Measurements from ENCODE around the gene PAN3. TPM values are rescaled to one million over a fixed set of nuclear protein-coding genes. Genes with fewer than 3 reads are reported as not detected.
A peak's percentile ranks its signal among the peaks of the same experiment; 100 is the strongest.

PAN3 gene
- total and polyA plus RNA-seq, 2 experiments from 2014 or later, result 27.4 to 58.2 TPM

- TF ChIP-seq EZH2 (IDR thresholded peaks at IDR 0.05; ENCODE audit: low read depth, unreplicated experiment) (no peak), ZNF114 (CRISPR knock-in tag; IDR thresholded peaks at IDR 0.05) (no peak), POLR2AphosphoS5 (IDR thresholded peaks at IDR 0.05; ENCODE audit: low read depth) (no peak), STAT1 (IDR thresholded peaks at IDR 0.05; ENCODE audit: unreplicated experiment) (no peak)
Measured at GRCh38 chr13:28145049-28145448, 6.7 kb downstream of the PAN3 start (continued).

- no peaks in the 10 kb centered on the region for H3K27me3 Mint-ChIP-seq (ENCODE audit: insufficient read depth, low read depth, poor library complexity)
- H3K4me1 Mint-ChIP-seq, result peaks cover 12% of the 10 kb centered on the region; the same call in 2 of the 3 replicates
Measured at GRCh38 chr13:28147495-28147894, 9.2 kb downstream of the PAN3 start.

More at GRCh38 chr13:28147495-28147894, 9.2 kb downstream of the PAN3 start:
- H3F3A ChIP-seq (replicated peaks; ENCODE audit: low read depth), result no peaks in the 10 kb centered on the region
- 0 out of 2 replicates have a peak overlapping the region, but pooled peaks have one; percentile 67 for H3K27ac Mint-ChIP-seq
- H3K36me3 Mint-ChIP-seq (ENCODE audit: low read depth), result peaks cover 11% of the 10 kb centered on the region; the same call in 2 of the 3 replicates
- H2AFZ ChIP-seq, result no peak overlapping the region
- TF ChIP-seq EZH2phosphoT487 (IDR thresholded peaks at IDR 0.05; ENCODE audit: unreplicated experiment), result no peak
- TF ChIP-seq CTCF (conservative IDR thresholded peaks at IDR 0.05; ENCODE audit: low read depth in 2 of 2), result no peak
- no peak for TF ChIP-seq CREB1 (CRISPR knock-in tag; IDR thresholded peaks at IDR 0.05; ENCODE audit: low read depth)
- no peak for TF ChIP-seq POLR2AphosphoS5 (IDR thresholded peaks at IDR 0.05; ENCODE audit: low read depth)
- no peak for TF ChIP-seq ZNF462 (CRISPR knock-in tag; IDR thresholded peaks at IDR 0.05)
- TF ChIP-seq JUNB (IDR thresholded peaks at IDR 0.05; ENCODE audit: unreplicated experiment), result no peak
- TF ChIP-seq REST (IDR thresholded peaks at IDR 0.05; ENCODE audit: unreplicated experiment), result no peak
- no peaks in the 10 kb centered on the region for H3K27me3 ChIP-seq (ENCODE audit: insufficient read depth)
- H3K36me3 ChIP-seq (ENCODE audit: insufficient read depth), result no peaks in the 10 kb centered on the region
- H3K27ac ChIP-seq (ENCODE audit: low read depth), result no peak overlapping the region
- ATAC-seq, result no peak; the same call in 2 of the 3 replicates
- H3K4me3 Mint-ChIP-seq, result no peak overlapping the region
- H3K4me2 ChIP-seq, result no peak overlapping the region
- H3K79me2 ChIP-seq (replicated peaks; ENCODE audit: insufficient read depth), result peaks cover 100% of the 10 kb centered on the region
- H3K4me3 ChIP-seq, result no peak overlapping the region
- no peak for DNase-seq (ENCODE audit: low spot score)
- peaks cover 46% of the 10 kb centered on the region for H4K20me1 ChIP-seq (replicated peaks; ENCODE audit: insufficient read depth)
- H3K9me3 Mint-ChIP-seq, result no peaks in the 10 kb centered on the region
- peaks cover 10% of the 10 kb centered on the region for H3K4me1 ChIP-seq (ENCODE audit: insufficient read depth)
- no peaks in the 10 kb centered on the region for H3K9me2 ChIP-seq (ENCODE audit: insufficient read depth)

Measured in GM23338 (cell line).